DND-41 (cell line): ENCODE results near the gene PMF1.

Experiments
- CTCF ChIP-seq: IDR thresholded peaks from 2 replicates; pipeline ENCODE4 v1.5.1; 2012; ENCODE audit warnings: borderline replicate concordance, low read length, moderate library complexity, mild to moderate bottlenecking; ENCODE audit not compliant: poor library complexity, severe bottlenecking; ENCODE audit errors: extremely low read depth
- EZH2 ChIP-seq: IDR thresholded peaks from 3 replicates; pipeline ENCODE4 v1.6.1; 2012; ENCODE audit warnings: borderline replicate concordance, low read depth, mild to moderate bottlenecking, moderate library complexity, low read length, inconsistent platforms; ENCODE audit not compliant: severe bottlenecking

- no peak for TF ChIP-seq EZH2
- TF ChIP-seq CTCF, result no peak
Observed at GRCh38 chr1:156266051-156266450, 53.2 kb downstream of the PMF1 start.
